ENCODE measurements around the gene OR5K4. TPM values are rescaled to one million over a fixed set of nuclear protein-coding genes. Genes with fewer than 3 reads are reported as not detected.
"Not testable (repeated sequence)": the region's sequence is repeated elsewhere in the genome, so short reads cannot be mapped to it uniquely, and the experiment has no call there.

The OR5K4 gene
- total RNA-seq, 1 donor from 2014 or later: not detected

- no peak overlapping the region for H3K4me3 ChIP-seq
- intact Hi-C loops (cut with micrococcal nuclease): no loop called here
- no peaks in the 10 kb centered on the region for H3K36me3 ChIP-seq
- no peak overlapping the region for H3K27ac ChIP-seq (replicated peaks)
- no peaks in the 10 kb centered on the region for H3K4me1 ChIP-seq
- no peak for TF ChIP-seq CTCF (IDR thresholded peaks at IDR 0.05; ENCODE audit: borderline replicate concordance)
- no peaks in the 10 kb centered on the region for H3K27me3 ChIP-seq (ENCODE audit: low read depth)
- DNase-seq: no peak
- H3K9me3 ChIP-seq (replicated peaks): peaks cover 22% of the 10 kb centered on the region
These were observed 41.4 kb downstream of the OR5K4 start for GRCh38 chr3:98395101-98395500.

- intact Hi-C loops (cut with micrococcal nuclease): not testable (repeated sequence)
These were observed 42.8 kb downstream of the OR5K4 start for GRCh38 chr3:98396482-98396881.

GRCh38 chr3:98398513-98398912, 44.9 kb downstream of the OR5K4 start:
- intact Hi-C loops (cut with micrococcal nuclease): no loop called here
- no peaks in the 10 kb centered on the region for H3K27me3 ChIP-seq (ENCODE audit: low read depth)
- H3K4me3 ChIP-seq: no peak overlapping the region
- H3K36me3 ChIP-seq: no peaks in the 10 kb centered on the region
- peaks cover 49% of the 10 kb centered on the region for H3K9me3 ChIP-seq (replicated peaks)
- no peak for TF ChIP-seq CTCF (IDR thresholded peaks at IDR 0.05; ENCODE audit: borderline replicate concordance)
- DNase-seq: no peak
- H3K4me1 ChIP-seq: no peaks in the 10 kb centered on the region
- H3K27ac ChIP-seq (replicated peaks): no peak overlapping the region

More at GRCh38 chr3:98396482-98396881, 42.8 kb downstream of the OR5K4 start:
- not testable (repeated sequence) for H3K4me1 ChIP-seq; DNase-seq; H3K27me3 ChIP-seq (ENCODE audit: low read depth); H3K4me3 ChIP-seq; H3K27ac ChIP-seq (replicated peaks); H3K36me3 ChIP-seq
- peaks cover 29% of the 10 kb centered on the region for H3K9me3 ChIP-seq (replicated peaks)

GRCh38 chr3:98402507-98402906, 48.9 kb downstream of the OR5K4 start:
- intact Hi-C loops (cut with micrococcal nuclease): no loop called here
- Histone ChIP-seq H3K4me1 (no peaks in the 10 kb centered on the region), H3K27ac (replicated peaks) (no peak overlapping the region), H3K27me3 (ENCODE audit: low read depth) (no peaks in the 10 kb centered on the region), H3K36me3 (no peaks in the 10 kb centered on the region), H3K9me3 (replicated peaks) (peaks cover 89% of the 10 kb centered on the region), H3K4me3 (no peak overlapping the region)
- no peak for TF ChIP-seq CTCF (IDR thresholded peaks at IDR 0.05; ENCODE audit: borderline replicate concordance)
- DNase-seq: no peak

- H3K27ac ChIP-seq (replicated peaks): no peak overlapping the region
- no peaks in the 10 kb centered on the region for H3K36me3 ChIP-seq
- H3K4me3 ChIP-seq: no peak overlapping the region
- intact Hi-C loops (cut with micrococcal nuclease): no loop called here
- H3K27me3 ChIP-seq (ENCODE audit: low read depth): no peaks in the 10 kb centered on the region
- no peak for DNase-seq
- H3K4me1 ChIP-seq: no peaks in the 10 kb centered on the region
- peaks cover 83% of the 10 kb centered on the region for H3K9me3 ChIP-seq (replicated peaks)
- TF ChIP-seq CTCF (IDR thresholded peaks at IDR 0.05; ENCODE audit: borderline replicate concordance): no peak
These were observed 50.4 kb downstream of the OR5K4 start for GRCh38 chr3:98404010-98404409.

Other genes with a start within 250 kb of the OR5K4 start
- gene OR5H1, start 223.1 kb upstream of the OR5K4 start, total RNA-seq: not detected
- gene OR5H14, start 206.4 kb upstream of the OR5K4 start, total RNA-seq: not detected
- gene OR5H15, start 187.2 kb upstream of the OR5K4 start, total RNA-seq: not detected
- gene OR5H6, start 89.6 kb upstream of the OR5K4 start, total RNA-seq: not detected
- not detected for gene OR5H2, start 71.3 kb upstream of the OR5K4 start, total RNA-seq
- not detected for gene OR5K3, start 36.8 kb downstream of the OR5K4 start, total RNA-seq
- gene OR5K1, start 109.3 kb downstream of the OR5K4 start, total RNA-seq: not detected
- gene OR5K2, start 143.8 kb downstream of the OR5K4 start, total RNA-seq: not detected
- gene CLDND1, start 169.0 kb downstream of the OR5K4 start, total RNA-seq: 69.9 TPM
- not detected for gene GPR15, start 178.1 kb downstream of the OR5K4 start, total RNA-seq
- gene CPOX, start 239.8 kb downstream of the OR5K4 start, total RNA-seq: 12.8 TPM